ENCODE results near the gene ERBIN. TPM values are rescaled to one million over a fixed set of nuclear protein-coding genes. Genes with fewer than 3 reads are reported as not detected.

The ERBIN gene
- polyA plus RNA-seq, 1 of the 3 experiments (the other 2 are of a cell fraction): 10.3 TPM

DNA sequence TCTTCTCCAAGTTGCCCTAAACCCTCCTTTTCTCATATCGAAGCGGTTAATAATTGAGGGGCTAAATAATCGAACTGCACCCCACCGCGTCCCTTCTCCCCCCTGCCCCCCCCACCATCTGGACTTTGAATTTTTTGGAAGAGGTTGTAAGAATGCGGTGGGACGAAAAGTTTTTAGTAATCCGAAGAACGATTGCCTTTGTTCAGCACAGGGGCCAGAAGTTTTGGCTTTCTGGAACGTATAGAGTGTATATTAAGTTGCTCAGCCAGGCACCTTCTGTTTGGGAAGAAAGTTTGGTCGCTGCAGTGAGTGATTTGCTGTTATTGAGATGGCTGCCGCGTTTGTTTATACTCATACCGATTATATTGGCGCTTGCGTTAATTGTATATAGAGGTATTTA lies 518 bp downstream of the ERBIN start:
- Histone ChIP-seq H2AFZ (ENCODE audit: low read depth) (peak overlapping the region; percentile 62; the same call in 1 of the 2 replicates), H4K20me1 (ENCODE audit: insufficient read depth) (peaks cover 42% of the 10 kb centered on the region), H3K9ac (peak overlapping the region; percentile 99), H3K36me3 (replicated peaks in 1 of 2; ENCODE audit: control insufficient read depth in 1 of 2, insufficient read depth in 2 of 2, low read length in 1 of 2) (peaks cover 6 to 13% of the 10 kb centered on the region in 2 experiments), H3K4me1 (ENCODE audit: control insufficient read depth in 1 of 2, insufficient read depth in 2 of 2, low read depth in 1 of 2, low read length in 1 of 2) (peaks cover 9 to 10% of the 10 kb centered on the region in 2 experiments; a peak in 3 of 4 replicates), H3K9me3 (no peaks in the 10 kb centered on the region), H3K9me2 (no peaks in the 10 kb centered on the region), H3K4me3 (ENCODE audit: low read depth in 2 of 2, low read length in 1 of 2) (peak overlapping the region; percentile 93 to 96), H3K27me3 (ENCODE audit: insufficient read depth) (no peaks in the 10 kb centered on the region), H3F3A (replicated peaks; ENCODE audit: insufficient read depth) (peaks cover 28% of the 10 kb centered on the region), H3K27ac (ENCODE audit: low read depth in 2 of 2, low read length in 1 of 2) (peak overlapping the region; percentile 97 to 99), H3K4me2 (peak overlapping the region; percentile 86), H3K79me2 (ENCODE audit: insufficient read depth) (peaks cover 56% of the 10 kb centered on the region)
- ChIA-PET CTCF (interaction anchor here (0.6 to 1.5 kb wide), 3 partner anchors 19 to 503 kb away, joined by 3 to 7 read pairs (median 3); no protein-coding TSS in a partner anchor), POLR2A (interaction anchor here (0.7 to 1.2 kb wide), 2 partner anchors 16 to 218 kb away, joined by 3 to 9 read pairs; partner anchors contain the start of gene SREK1)
- 3% methylated on average over 16 of the region's 16 CpGs for WGBS (ENCODE audit: low lambda C conversion rate)
- TF ChIP-seq, protein P1, sequence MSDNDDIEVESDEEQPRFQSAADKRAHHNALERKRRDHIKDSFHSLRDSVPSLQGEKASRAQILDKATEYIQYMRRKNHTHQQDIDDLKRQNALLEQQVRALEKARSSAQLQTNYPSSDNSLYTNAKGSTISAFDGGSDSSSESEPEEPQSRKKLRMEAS (IDR thresholded peaks at IDR 0.05; ENCODE audit: low read depth): no peak
- TF ChIP-seq TAF1 (IDR thresholded peaks at IDR 0.05; ENCODE audit: borderline replicate concordance, low read depth, low read length) (no peak), TCF12 (IDR thresholded peaks at IDR 0.05) (no peak), SIN3A (IDR thresholded peaks at IDR 0.05; ENCODE audit: borderline replicate concordance, low read depth, low read length) (no peak), TEAD4 (IDR thresholded peaks at IDR 0.05; ENCODE audit: borderline replicate concordance, insufficient read depth) (no peak), NFIC (IDR thresholded peaks at IDR 0.05; ENCODE audit: borderline replicate concordance) (no peak), EP300 (IDR thresholded peaks at IDR 0.05; ENCODE audit: borderline replicate concordance in 1 of 2, low read depth in 1 of 2, low read length in 1 of 2) (no peak), JUND (IDR thresholded peaks at IDR 0.05) (no peak), ELF1 (IDR thresholded peaks at IDR 0.05) (no peak), RXRA (IDR thresholded peaks at IDR 0.05; ENCODE audit: borderline replicate concordance, low read depth) (no peak), POLR2AphosphoS5 (IDR thresholded peaks at IDR 0.05; ENCODE audit: low read depth, low read length) (no peak), FOXM1 (IDR thresholded peaks at IDR 0.05; ENCODE audit: low read depth) (no peak), SMC3 (IDR thresholded peaks at IDR 0.05; ENCODE audit: low read depth, low read length) (no peak), MEF2A (IDR thresholded peaks at IDR 0.05; ENCODE audit: borderline replicate concordance, low read depth) (no peak), RAD21 (IDR thresholded peaks at IDR 0.05; ENCODE audit: low read length) (no peak), YY1 (IDR thresholded peaks at IDR 0.05; ENCODE audit: low read depth) (no peak), NRF1 (IDR thresholded peaks at IDR 0.05; ENCODE audit: low read depth, low read length) (no peak)
- TF ChIP-seq, protein P2, sequence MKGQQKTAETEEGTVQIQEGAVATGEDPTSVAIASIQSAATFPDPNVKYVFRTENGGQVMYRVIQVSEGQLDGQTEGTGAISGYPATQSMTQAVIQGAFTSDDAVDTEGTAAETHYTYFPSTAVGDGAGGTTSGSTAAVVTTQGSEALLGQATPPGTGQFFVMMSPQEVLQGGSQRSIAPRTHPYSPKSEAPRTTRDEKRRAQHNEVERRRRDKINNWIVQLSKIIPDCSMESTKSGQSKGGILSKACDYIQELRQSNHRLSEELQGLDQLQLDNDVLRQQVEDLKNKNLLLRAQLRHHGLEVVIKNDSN (IDR thresholded peaks at IDR 0.05; ENCODE audit: borderline replicate concordance, low read depth): no peak
- TF ChIP-seq, protein P3, sequence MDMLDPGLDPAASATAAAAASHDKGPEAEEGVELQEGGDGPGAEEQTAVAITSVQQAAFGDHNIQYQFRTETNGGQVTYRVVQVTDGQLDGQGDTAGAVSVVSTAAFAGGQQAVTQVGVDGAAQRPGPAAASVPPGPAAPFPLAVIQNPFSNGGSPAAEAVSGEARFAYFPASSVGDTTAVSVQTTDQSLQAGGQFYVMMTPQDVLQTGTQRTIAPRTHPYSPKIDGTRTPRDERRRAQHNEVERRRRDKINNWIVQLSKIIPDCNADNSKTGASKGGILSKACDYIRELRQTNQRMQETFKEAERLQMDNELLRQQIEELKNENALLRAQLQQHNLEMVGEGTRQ (IDR thresholded peaks at IDR 0.05; ENCODE audit: borderline replicate concordance, low read depth, low read length): no peak
- TF ChIP-seq, protein P4, sequence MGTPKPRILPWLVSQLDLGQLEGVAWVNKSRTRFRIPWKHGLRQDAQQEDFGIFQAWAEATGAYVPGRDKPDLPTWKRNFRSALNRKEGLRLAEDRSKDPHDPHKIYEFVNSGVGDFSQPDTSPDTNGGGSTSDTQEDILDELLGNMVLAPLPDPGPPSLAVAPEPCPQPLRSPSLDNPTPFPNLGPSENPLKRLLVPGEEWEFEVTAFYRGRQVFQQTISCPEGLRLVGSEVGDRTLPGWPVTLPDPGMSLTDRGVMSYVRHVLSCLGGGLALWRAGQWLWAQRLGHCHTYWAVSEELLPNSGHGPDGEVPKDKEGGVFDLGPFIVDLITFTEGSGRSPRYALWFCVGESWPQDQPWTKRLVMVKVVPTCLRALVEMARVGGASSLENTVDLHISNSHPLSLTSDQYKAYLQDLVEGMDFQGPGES (IDR thresholded peaks at IDR 0.05; ENCODE audit: low read depth, low read length): no peak
- DNase-seq: no peak

All from SK-N-SH (cell line).